PC-9 (cell line): Measurements from ENCODE around the gene KIF5C. TPM values are rescaled to one million over a fixed set of nuclear protein-coding genes. Genes with fewer than 3 reads are reported as not detected.

Experiments used
- BruUV-seq: library from RNA; stranded (reverse); fragments of 400-500 nt; replicated peaks from 2 replicates; lab custom pipeline; 2021; lab: Mats Ljungman, UMichigan
- CTCF ChIA-PET: fragments of 300-600 bp; sonication (Branson Sonifier 250); formaldehyde crosslinking; loops from one replicate; lab custom pipeline; 2022; ENCODE audit warnings: antibody characterized with exemption; lab: Charles Lee
- POLR2A ChIA-PET: fragments of 300-600 bp; sonication (Branson Sonifier 250); formaldehyde crosslinking; loops from one replicate; lab custom pipeline; 2022; ENCODE audit warnings: antibody characterized with exemption; ENCODE audit not compliant: unreplicated experiment; lab: Charles Lee
- DNase-seq, 2 experiments: peaks; one replicate each; pipeline versions ENCODE4 v3.0.0 to v3.0.0-alpha.2; 2015 to 2022; ENCODE audit warnings: mixed read lengths in 1 of 2
- H2AFZ ChIP-seq: fragments of 200-600 bp; sonication (generic); 2 replicates; pipeline ENCODE4 v1.8.1; 2017; ENCODE audit warnings: antibody characterized with exemption
- H3F3A ChIP-seq: fragments of 200-600 bp; sonication (generic); 2 replicates; pipeline ENCODE4 v1.8.1; 2017; ENCODE audit warnings: antibody characterized with exemption, mild to moderate bottlenecking, low read depth; ENCODE audit not compliant: insufficient read depth
- H3K27ac ChIP-seq: fragments of 200-600 bp; sonication (generic); 2 replicates; pipeline ENCODE4 v1.6.1; 2016; ENCODE audit warnings: mixed run types
- H3K27me3 ChIP-seq: fragments of 200-600 bp; sonication (generic); 2 replicates; pipeline ENCODE4 v1.6.1; 2016; ENCODE audit warnings: low read depth, mixed run types; ENCODE audit not compliant: insufficient read depth
- H3K36me3 ChIP-seq: fragments of 200-600 bp; sonication (generic); 2 replicates; pipeline ENCODE4 v1.6.1; 2016; ENCODE audit warnings: low read depth, mixed run types
- H3K4me1 ChIP-seq: fragments of 200-600 bp; sonication (generic); replicated peaks from 2 replicates; pipeline ENCODE4 v1.6.1; 2016; ENCODE audit warnings: mixed run types; ENCODE audit not compliant: insufficient read depth
- H3K4me2 ChIP-seq: fragments of 200-600 bp; sonication (generic); 2 replicates; pipeline ENCODE4 v1.6.1; 2017; ENCODE audit warnings: mixed run types
- H3K4me3 ChIP-seq: fragments of 200-600 bp; sonication (generic); 2 replicates; pipeline ENCODE4 v1.6.1; 2016; ENCODE audit warnings: mixed run types
- H3K79me2 ChIP-seq: fragments of 200-600 bp; sonication (generic); 2 replicates; pipeline ENCODE4 v1.6.1; 2017; ENCODE audit warnings: low read depth, mixed run types
- H3K9me2 ChIP-seq: fragments of 200-600 bp; sonication (generic); 2 replicates; pipeline ENCODE4 v1.8.1; 2017; ENCODE audit warnings: mild to moderate bottlenecking; ENCODE audit not compliant: insufficient read depth
- H3K9me3 ChIP-seq: fragments of 200-600 bp; sonication (generic); 2 replicates; pipeline ENCODE4 v1.8.1; 2016; ENCODE audit warnings: low read depth; ENCODE audit not compliant: insufficient read depth
- H4K20me1 ChIP-seq: fragments of 200-600 bp; sonication (generic); 2 replicates; pipeline ENCODE4 v1.8.1; 2017; ENCODE audit not compliant: insufficient read depth
- CTCF ChIP-seq: fragments of 200-600 bp; sonication (generic); conservative IDR thresholded peaks from 2 replicates; pipeline ENCODE4 v1.6.1; 2017; ENCODE audit warnings: mixed run types, antibody characterized with exemption, mild to moderate bottlenecking, moderate library complexity
- EZH2 ChIP-seq: fragments of 200-600 bp; sonication (generic); IDR thresholded peaks from 2 replicates; pipeline ENCODE4 v1.8.0; 2017; ENCODE audit warnings: antibody characterized with exemption, low read depth
- intact Hi-C: fragments of 100-400 bp; cut with micrococcal nuclease; formaldehyde crosslinking; loops from one replicate; pipeline ENCODE4 v1.10.0; 2022; ENCODE audit not compliant: unreplicated experiment
- total RNA-seq: library from RNA; stranded (reverse); gene quantifications from 2 replicates; pipeline ENCODE4 v1.2.3, GENCODE V29; 2021

KIF5C gene
- total RNA-seq, 1 experiment from 2014 or later: 0.07 TPM

DNA sequence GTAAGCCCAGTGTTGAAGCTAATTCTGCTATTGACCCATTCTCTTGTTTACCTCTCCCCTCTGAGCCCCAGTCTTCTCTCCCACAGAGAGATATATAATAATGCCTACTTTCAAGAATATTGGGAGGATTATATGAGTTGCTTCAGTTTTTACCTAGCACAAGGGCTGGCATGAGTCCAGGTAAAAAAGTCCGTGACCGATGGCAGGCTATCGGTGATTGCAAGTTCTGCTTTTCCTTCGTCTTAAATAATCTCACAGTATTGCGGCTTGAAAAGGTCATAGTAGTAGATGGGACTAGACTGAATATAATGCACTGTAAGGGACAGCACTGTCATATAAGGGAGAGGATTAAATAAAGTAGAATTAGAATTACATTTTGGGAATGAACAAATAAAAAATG is 77.6 kb downstream of the KIF5C start:
- CTCF ChIA-PET: no interaction called here

GRCh38 chr2:148953426-148953825 is 78.4 kb downstream of the KIF5C start:
- no peaks in the 10 kb centered on the region for H3K79me2 ChIP-seq
- no TSS peak for BruUV-seq

More for the DNA sequence above, 77.6 kb downstream of the KIF5C start:
- POLR2A ChIA-PET: no interaction called here
- no TSS peak for BruUV-seq
- H4K20me1 ChIP-seq: no peaks in the 10 kb centered on the region
- intact Hi-C loops: no loop called here
- no peaks in the 10 kb centered on the region for H3K9me2 ChIP-seq
- no peak overlapping the region for H3K27ac ChIP-seq
- no peaks in the 10 kb centered on the region for H3K27me3 ChIP-seq
- no peaks in the 10 kb centered on the region for H3K4me1 ChIP-seq
- no peaks in the 10 kb centered on the region for H3K79me2 ChIP-seq
- no peak for TF ChIP-seq CTCF
- no peak for TF ChIP-seq EZH2
- H2AFZ ChIP-seq: no peak overlapping the region
- H3K4me2 ChIP-seq: no peak overlapping the region
- H3K9me3 ChIP-seq: no peaks in the 10 kb centered on the region
- H3K36me3 ChIP-seq: no peaks in the 10 kb centered on the region
- no peaks in the 10 kb centered on the region for H3F3A ChIP-seq
- H3K4me3 ChIP-seq: no peak overlapping the region
- no peak for DNase-seq

GRCh38 chr2:148954536-148954935 is 79.5 kb downstream of the KIF5C start:
- no peaks in the 10 kb centered on the region for H3K4me1 ChIP-seq
- no peak for DNase-seq
- no peaks in the 10 kb centered on the region for H3K79me2 ChIP-seq
- BruUV-seq: no TSS peak
- H4K20me1 ChIP-seq: no peaks in the 10 kb centered on the region
- H2AFZ ChIP-seq: no peak overlapping the region
- H3K27me3 ChIP-seq: no peaks in the 10 kb centered on the region
- no peak overlapping the region for H3K4me2 ChIP-seq
- H3K36me3 ChIP-seq: no peaks in the 10 kb centered on the region
- H3K9me3 ChIP-seq: no peaks in the 10 kb centered on the region
- TF ChIP-seq CTCF: no peak
- no peak for TF ChIP-seq EZH2
- H3K4me3 ChIP-seq: no peak overlapping the region
- intact Hi-C loops: no loop called here
- H3K27ac ChIP-seq: no peak overlapping the region
- ChIA-PET POLR2A (no interaction called here), CTCF (no interaction called here)
- H3K9me2 ChIP-seq: no peaks in the 10 kb centered on the region
- no peaks in the 10 kb centered on the region for H3F3A ChIP-seq

More at GRCh38 chr2:148953426-148953825, 78.4 kb downstream of the KIF5C start:
- Histone ChIP-seq H3K4me1 (no peaks in the 10 kb centered on the region), H3K36me3 (no peaks in the 10 kb centered on the region), H3F3A (no peaks in the 10 kb centered on the region), H3K27ac (no peak overlapping the region), H3K9me3 (no peaks in the 10 kb centered on the region), H2AFZ (no peak overlapping the region), H3K9me2 (no peaks in the 10 kb centered on the region), H3K4me3 (no peak overlapping the region), H3K4me2 (no peak overlapping the region), H3K27me3 (no peaks in the 10 kb centered on the region), H4K20me1 (no peaks in the 10 kb centered on the region)
- TF ChIP-seq EZH2 (no peak), CTCF (no peak)
- ChIA-PET CTCF (no interaction called here), POLR2A (no interaction called here)
- intact Hi-C loops: no loop called here
- no peak for DNase-seq
